ENCODE results near the gene ZNF91.
"Not testable (repeated sequence)": the region's sequence is repeated elsewhere in the genome, so short reads cannot be mapped to it uniquely, and the experiment has no call there.

ZNF91 gene

DNA sequence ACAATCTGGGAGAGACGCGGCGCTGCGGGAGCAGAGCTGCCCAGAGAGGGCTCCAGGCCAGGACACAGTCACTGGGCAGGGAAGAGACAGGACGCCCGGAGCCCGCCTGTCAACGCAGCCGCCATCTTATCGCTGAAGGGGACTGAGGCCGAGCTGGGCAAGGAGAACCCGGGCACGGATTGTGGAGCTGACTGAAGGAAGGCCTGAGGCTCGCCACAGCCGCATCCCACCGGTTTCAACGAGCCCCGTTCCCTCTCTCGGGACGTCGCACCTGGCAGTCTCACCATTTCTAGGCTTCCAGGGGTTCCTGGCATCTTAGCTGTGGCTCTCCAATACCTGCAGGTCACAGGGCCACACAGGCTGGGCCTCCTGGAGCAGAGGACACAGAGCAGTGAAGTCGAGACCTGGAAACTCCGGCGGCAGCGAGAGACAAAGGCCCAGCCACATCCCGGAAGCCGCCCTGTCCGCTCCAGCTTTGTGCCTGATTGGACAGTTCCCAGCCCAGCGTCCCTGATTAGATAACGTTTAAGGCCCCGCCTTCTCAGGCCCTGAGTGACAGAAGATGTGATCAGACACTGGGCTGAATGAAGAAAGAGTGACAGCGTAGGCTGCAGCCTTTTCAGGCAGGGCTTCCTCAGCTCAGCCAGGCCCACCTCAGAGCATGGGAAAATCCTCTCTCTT, at the start of gene ZNF91:
Gene ZNF91, minus strand, starts transcription at position 431 of the 681 bp plus-strand sequence. Its CDS starts 117 bp downstream, at position 314.
- Mint-ChIP-seq H3K4me3 (peak within 1 kb of the TSS; percentile 96), H3K4me1 (peaks cover 33% of the 10 kb centered on the region), H3K27me3 (no peaks in the 10 kb centered on the region), H3K9me3 (peaks cover 8% of the 10 kb centered on the region), H3K27ac (peak within 1 kb of the TSS; percentile 98), H3K36me3 (peaks cover 11% of the 10 kb centered on the region)

DNA sequence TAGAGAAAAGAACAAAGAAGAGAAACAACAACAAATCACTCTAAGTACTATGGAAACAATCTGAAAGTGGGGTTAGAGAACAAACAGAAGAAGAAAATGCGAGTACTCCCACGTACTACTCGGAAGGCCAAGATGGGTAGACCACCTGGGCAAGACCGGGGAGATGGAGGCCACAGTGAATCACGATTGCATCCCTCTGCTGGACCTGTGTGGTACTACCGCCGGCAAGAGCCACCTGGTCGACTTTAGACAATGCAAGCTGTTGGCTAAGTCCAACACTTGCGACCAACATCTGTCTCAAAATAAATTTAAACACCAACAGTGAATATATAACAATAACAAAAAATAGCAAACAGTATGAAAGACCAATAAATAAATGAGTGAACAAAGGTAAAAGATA, 45.5 kb upstream of the ZNF91 start:
- no peak overlapping the region for H3K27ac Mint-ChIP-seq
- H3K4me3 Mint-ChIP-seq = no peak overlapping the region
- peaks cover 2% of the 10 kb centered on the region for H3K36me3 Mint-ChIP-seq
- H3K9me3 Mint-ChIP-seq = peaks cover 62% of the 10 kb centered on the region
- H3K27me3 Mint-ChIP-seq = no peaks in the 10 kb centered on the region
- no peaks in the 10 kb centered on the region for H3K4me1 Mint-ChIP-seq

DNA sequence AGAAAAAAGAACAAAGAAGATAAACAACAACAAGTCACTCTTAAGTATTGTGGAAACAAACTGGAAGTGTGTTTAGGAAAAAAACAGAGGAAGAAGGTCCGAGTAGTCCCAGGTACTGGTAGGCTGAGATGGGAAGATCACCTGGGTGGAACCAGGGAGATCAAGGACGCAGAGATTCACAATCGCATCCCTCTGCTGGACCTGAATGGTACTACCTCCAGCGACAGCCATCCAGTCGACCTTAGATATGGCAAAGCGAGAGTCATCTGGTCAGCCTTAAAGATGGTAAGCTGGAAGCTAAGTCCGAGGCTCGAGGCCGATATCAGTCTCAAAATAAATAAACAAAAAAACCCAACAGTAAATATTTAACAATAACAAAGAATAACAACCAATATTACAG, 44.9 kb upstream of the ZNF91 start:
- Mint-ChIP-seq H3K4me1 (no peaks in the 10 kb centered on the region), H3K27ac (no peak overlapping the region), H3K4me3 (no peak overlapping the region), H3K36me3 (peaks cover 2% of the 10 kb centered on the region), H3K9me3 (peaks cover 62% of the 10 kb centered on the region), H3K27me3 (no peaks in the 10 kb centered on the region)

DNA sequence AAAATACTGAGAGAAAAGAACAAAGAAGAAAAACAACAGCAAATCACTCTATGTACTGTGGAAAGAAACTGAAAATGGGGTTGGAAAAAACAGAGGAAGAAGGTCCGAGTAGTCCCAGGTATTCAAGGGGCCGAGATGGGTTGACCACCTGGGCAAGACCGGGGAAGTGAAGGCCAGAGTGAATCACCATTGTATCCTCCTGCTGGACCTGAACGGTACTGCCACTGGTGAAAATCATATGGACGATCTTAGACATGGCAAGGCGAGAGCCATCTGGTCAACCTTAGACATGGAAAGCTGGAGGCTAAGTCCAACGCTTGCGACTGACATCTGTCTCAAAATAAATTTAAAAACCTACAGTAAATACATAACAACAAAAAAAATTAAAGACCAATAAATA, 44.4 kb upstream of the ZNF91 start:
- Mint-ChIP-seq H3K36me3 (peaks cover 2% of the 10 kb centered on the region), H3K27ac (no peak overlapping the region), H3K4me1 (no peaks in the 10 kb centered on the region), H3K4me3 (no peak overlapping the region), H3K27me3 (no peaks in the 10 kb centered on the region), H3K9me3 (peaks cover 61% of the 10 kb centered on the region)

DNA sequence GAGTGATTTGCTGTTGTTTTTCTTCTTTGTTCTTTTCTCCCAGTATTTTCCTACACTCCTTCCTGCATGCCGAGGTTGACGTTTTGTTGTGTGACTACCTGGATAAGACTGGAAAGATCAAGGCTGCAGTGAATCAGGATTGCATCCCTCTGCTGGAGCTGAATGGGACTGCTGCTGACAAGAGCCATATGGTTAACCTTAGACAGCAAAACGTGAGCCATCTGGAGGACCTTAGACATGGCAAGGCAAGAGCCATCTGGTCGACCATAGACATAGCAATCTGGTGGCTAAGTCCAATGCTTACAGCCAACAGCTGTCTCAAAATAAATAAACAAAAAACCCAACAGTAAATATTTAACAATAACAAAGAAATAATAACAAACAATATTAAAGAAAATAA, 42.6 kb upstream of the ZNF91 start:
- Mint-ChIP-seq H3K4me3 (no peak overlapping the region), H3K27ac (no peak overlapping the region), H3K36me3 (peaks cover 2% of the 10 kb centered on the region), H3K9me3 (peaks cover 59% of the 10 kb centered on the region), H3K27me3 (no peaks in the 10 kb centered on the region), H3K4me1 (no peaks in the 10 kb centered on the region)

DNA sequence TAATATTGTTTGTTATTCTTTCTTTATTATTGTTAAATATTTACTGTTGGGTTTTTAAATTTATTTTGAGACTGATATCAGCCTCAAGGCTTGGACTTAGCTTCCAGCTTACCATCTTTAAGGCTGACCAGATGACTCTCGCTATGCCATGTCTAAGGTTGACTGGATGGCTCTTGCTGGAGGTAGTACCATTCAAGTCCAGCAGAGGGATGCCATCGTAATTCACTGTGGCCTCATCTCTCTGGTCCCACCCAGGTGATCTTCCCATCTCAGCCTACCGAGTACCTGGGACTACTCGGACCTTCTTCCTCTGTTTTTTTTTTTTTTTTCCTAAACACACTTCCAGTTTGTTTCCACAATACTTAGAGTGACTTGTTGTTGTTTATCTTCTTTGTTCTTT, 41.7 kb upstream of the ZNF91 start:
- H3K9me3 Mint-ChIP-seq = peaks cover 59% of the 10 kb centered on the region

DNA sequence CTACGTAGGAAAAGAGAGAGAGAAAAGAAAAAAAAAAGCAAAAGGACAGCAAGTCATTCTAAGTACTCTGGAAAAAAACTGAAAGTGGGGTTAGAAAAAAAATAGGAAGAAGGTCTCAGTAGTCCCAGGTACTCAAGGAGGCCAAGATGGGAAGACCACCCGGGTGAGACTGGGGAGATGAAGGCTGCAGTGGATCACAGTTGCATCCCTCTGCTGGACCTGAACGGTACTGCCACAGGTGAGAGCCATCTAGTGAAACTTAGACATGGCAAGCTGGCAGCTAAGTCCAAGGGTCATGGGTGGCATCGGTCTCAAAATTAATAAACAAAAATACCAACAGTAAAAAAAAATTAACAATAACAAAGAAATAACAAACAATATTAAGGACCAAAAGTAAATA, 41.0 kb upstream of the ZNF91 start:
- Mint-ChIP-seq H3K36me3 (peaks cover 2% of the 10 kb centered on the region), H3K4me3 (no peak overlapping the region), H3K27me3 (no peaks in the 10 kb centered on the region), H3K27ac (no peak overlapping the region), H3K4me1 (no peaks in the 10 kb centered on the region), H3K9me3 (peaks cover 59% of the 10 kb centered on the region)

More for the DNA sequence above, 41.7 kb upstream of the ZNF91 start:
- Mint-ChIP-seq H3K4me3 (no peak overlapping the region), H3K27me3 (no peaks in the 10 kb centered on the region), H3K36me3 (peaks cover 2% of the 10 kb centered on the region), H3K27ac (no peak overlapping the region), H3K4me1 (no peaks in the 10 kb centered on the region)

DNA sequence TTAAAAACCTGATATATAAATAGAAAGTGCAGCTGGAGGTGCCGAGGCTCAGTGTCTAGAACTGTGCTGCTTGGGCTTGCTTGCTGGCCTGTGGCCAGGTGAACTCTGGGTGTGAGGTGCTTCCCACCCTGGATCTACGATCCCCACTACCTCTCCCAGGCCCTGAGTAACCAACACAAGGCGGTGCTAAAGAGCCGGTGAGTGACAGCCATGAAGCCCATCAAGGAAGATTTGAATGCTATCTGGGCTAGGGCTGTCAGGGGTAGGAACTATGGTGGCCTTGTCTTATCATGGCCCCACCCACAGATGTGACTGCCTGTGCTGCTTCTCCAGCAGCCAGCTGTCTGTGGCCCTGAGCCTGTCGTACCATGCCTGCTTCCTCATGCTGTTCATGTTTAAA, 25.6 kb upstream of the ZNF91 start:
- Mint-ChIP-seq H3K4me1 (peaks cover 3% of the 10 kb centered on the region), H3K4me3 (no peak overlapping the region), H3K27ac (no peak overlapping the region), H3K9me3 (no peaks in the 10 kb centered on the region), H3K27me3 (peaks cover 7% of the 10 kb centered on the region), H3K36me3 (peaks cover 2% of the 10 kb centered on the region)

DNA sequence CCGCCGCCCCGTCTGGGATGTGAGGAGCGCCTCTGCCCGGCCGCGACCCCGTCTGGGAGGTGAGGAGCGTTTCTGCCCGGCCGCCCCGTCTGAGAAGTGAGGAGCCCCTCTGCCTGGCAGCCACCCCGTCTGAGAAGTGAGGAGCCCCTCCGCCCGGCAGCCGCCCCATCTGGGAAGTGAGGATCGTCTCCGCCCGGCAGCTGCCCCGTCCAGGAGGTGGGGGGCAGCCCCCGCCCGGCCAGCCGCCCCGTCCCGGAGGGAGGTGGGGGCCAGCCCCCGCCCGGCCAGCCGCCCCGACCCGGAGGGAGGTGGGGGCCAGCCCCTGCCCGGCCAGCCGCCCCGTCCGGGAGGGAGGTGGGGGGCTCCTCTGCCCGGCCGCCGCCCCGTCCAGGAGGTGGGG, 24.0 kb upstream of the ZNF91 start:
- not testable (repeated sequence) for H3K4me3 Mint-ChIP-seq, H3K36me3 Mint-ChIP-seq, H3K27ac Mint-ChIP-seq, H3K9me3 Mint-ChIP-seq
- H3K27me3 Mint-ChIP-seq = peaks cover 15% of the 10 kb centered on the region
- peaks cover 13% of the 10 kb centered on the region for H3K4me1 Mint-ChIP-seq

DNA sequence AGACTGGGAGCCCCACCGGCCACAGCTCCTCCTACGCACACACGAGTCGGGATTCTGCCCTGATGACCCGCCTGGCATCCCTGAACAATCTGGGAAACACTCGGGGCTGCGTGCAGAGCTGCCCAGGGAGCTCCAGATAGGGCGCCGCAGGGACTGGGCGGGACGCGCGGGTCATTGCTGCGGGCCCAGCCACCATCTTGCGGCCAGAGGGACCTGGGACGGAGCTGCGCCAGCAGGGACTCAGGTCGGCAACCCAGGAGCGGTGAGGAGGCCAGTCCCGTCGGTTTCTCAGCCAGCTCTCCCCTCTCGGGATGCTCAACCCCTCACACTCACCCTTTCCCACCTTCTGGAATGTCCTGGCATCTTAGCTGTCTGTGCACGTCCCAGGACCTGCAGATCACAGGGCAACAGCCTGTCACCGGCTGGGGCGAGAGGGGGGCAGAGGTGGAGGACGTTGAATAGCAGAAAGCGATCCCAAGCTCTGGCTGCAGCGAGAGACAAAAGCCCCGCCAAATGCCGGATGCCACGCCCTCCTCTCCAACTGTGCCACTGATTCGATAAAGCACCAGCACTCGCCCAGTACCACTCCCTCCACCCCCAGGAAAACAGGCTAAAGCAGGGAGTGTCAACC, 20.4 kb upstream of the ZNF91 start:
- H3K4me1 Mint-ChIP-seq = peaks cover 13% of the 10 kb centered on the region
- peaks cover 2% of the 10 kb centered on the region for H3K36me3 Mint-ChIP-seq
- H3K4me3 Mint-ChIP-seq = peak overlapping the region; percentile 73
- H3K27ac Mint-ChIP-seq = no peak overlapping the region
- peaks cover 18% of the 10 kb centered on the region for H3K27me3 Mint-ChIP-seq
- no peaks in the 10 kb centered on the region for H3K9me3 Mint-ChIP-seq

DNA sequence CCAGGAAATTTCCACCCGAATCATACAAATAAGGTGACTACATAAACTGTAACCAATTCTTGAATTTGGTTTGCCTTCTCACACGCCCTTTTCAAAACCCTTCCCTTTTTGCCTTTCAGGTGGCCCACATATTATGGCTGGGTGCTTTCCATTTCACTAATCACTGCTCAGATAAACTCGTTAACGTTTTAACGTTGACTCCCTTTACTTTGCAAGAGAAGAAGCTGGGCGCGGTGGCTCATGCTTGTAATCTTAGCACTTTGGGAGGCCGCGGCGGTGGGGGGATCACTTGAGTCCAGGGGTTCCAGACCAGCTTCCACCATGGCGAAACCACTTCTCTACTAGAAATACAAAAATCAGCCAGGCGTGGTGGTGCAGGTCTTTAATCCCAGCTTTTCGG, 19.8 kb upstream of the ZNF91 start:
- Mint-ChIP-seq H3K36me3 (no peaks in the 10 kb centered on the region), H3K4me1 (peaks cover 13% of the 10 kb centered on the region), H3K4me3 (peak overlapping the region; percentile 73), H3K9me3 (no peaks in the 10 kb centered on the region), H3K27me3 (peaks cover 18% of the 10 kb centered on the region), H3K27ac (no peak overlapping the region)

DNA sequence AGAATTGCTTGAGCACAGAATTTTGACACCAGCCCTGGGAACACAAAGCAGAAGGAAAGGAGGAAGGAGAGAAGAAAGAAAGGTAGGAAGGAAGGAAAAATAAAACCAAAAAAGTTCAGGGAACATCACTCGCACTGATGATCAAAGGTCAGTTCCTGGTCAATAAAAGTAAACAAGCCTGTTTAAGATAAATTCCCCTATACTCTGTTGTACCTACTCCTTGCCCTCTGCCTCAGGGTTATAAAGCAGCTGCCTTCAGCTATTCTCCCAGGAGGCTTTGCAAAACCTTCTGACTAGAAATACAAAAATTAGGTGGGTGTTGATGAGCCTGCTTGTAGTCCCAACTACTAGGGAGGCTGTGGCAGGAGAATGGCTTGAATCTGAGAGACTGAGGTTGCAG, 14.9 kb upstream of the ZNF91 start:
- Mint-ChIP-seq H3K36me3 (no peaks in the 10 kb centered on the region), H3K4me1 (peaks cover 8% of the 10 kb centered on the region), H3K27ac (no peak overlapping the region), H3K27me3 (peaks cover 10% of the 10 kb centered on the region), H3K4me3 (no peak overlapping the region), H3K9me3 (no peaks in the 10 kb centered on the region)

DNA sequence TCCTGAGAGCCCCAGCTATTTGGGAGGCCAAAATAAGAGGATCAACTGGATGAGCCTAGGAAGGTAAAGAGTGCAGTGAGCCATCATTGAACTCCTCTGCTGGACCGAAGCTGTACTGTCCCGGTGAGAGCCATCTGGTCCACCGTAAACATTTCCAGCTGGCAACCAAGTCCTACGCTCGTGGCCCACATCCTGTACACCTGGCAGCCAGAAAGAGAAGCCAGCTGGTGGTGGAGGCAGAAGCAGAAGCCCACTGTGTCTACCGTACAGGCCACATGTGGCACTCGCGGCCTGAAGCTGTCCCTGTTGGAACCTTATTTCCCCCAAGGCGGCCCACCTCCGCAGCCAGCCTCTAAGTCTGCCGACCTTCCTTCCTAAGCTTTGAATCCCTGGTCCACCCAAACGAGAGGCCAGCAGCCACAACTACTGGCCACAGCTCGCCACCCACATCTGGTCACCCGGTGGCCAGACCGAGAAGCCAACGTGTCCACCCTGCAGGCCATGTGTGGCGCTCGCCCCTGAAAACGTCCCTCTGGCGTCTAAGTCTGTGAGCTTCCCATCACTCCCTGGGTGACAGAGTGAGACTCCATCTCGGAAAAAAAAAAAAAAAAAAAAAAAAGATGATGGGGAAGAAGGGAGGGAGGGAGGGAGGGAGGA, 14.2 kb upstream of the ZNF91 start:
- Mint-ChIP-seq H3K9me3 (no peaks in the 10 kb centered on the region), H3K27ac (peak overlapping the region; percentile 27), H3K36me3 (no peaks in the 10 kb centered on the region), H3K4me3 (no peak overlapping the region), H3K4me1 (peaks cover 2% of the 10 kb centered on the region), H3K27me3 (peaks cover 5% of the 10 kb centered on the region)

DNA sequence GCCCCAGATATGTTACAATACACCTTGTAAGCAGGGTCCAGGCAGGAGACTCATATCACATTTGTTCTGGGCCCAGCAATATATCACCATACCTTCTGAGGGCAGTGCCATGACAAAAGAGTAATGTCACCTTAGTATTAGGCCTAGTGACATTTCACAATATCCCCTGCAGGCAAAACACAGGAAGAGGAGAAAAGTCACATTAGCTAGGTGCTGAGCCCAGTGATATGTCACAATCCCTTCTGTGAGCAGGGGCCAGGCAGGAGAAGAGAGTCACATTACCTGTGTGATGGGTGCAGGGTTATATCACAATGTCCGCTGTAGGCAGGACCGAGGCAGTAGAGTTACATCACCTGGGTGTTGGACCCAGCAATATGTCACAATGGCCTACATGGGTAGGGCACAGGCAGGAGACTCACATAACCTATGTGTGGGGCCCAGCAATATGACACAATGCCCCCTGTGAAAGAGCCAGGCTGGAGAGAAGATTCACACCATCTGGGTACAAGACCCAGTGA, 12.4 kb upstream of the ZNF91 start:
- Mint-ChIP-seq H3K4me3 (no peak overlapping the region), H3K9me3 (no peaks in the 10 kb centered on the region), H3K4me1 (no peaks in the 10 kb centered on the region), H3K27me3 (peaks cover 1% of the 10 kb centered on the region), H3K36me3 (no peaks in the 10 kb centered on the region), H3K27ac (no peak overlapping the region)

DNA sequence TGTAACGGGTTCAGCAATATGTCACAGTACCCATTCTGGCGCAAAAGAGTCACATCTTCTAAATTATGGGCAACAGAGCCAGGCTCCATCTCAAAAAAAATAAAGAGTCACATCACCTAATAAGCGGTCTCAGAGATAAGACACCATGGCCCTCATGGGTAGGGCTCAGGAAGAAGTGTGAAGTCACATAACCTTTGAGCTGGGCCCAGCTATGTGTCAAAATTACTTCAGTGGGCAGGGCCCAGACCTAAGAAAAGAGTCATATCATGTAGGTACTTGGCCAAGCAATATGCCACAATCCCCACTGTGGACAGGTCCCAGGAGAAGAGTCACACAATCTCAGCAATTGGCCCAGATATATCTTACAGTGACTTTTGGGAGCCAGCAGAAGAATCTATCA, 11.4 kb upstream of the ZNF91 start:
- Mint-ChIP-seq H3K27me3 (peaks cover 1% of the 10 kb centered on the region), H3K9me3 (no peaks in the 10 kb centered on the region), H3K36me3 (no peaks in the 10 kb centered on the region), H3K4me1 (no peaks in the 10 kb centered on the region), H3K27ac (no peak overlapping the region), H3K4me3 (no peak overlapping the region)

DNA sequence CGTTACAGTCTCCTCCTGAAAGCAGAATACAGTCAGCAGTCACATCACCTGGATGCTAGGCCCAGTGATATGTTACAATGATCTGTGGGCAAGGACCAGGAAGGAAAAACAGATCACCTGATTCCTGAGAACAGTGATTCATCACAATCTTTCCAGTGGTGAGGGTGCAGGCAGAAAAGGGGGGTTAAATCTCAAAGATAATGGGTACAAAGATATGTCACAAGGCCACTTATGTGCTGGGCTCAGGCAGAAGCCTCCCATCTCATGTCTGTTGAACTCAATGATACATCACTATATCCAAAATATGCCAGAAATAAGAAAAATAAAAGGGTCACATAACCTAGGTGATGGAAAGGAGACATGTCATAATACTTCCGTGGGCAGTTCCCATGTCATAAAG, 10.8 kb upstream of the ZNF91 start:
- Mint-ChIP-seq H3K36me3 (no peaks in the 10 kb centered on the region), H3K4me1 (no peaks in the 10 kb centered on the region), H3K4me3 (no peak overlapping the region), H3K9me3 (no peaks in the 10 kb centered on the region), H3K27ac (no peak overlapping the region), H3K27me3 (peaks cover 1% of the 10 kb centered on the region)

Data from activated naive CD4-positive, alpha-beta T cell treated with anti-CD3 and anti-CD28 coated beads, Interleukin-2, amount 50 U/mL, for 24 hours (primary cell).